Psoas muscle (tissue), 8 donors: ENCODE measurements around the gene NPLOC4. TPM values are rescaled to one million over a fixed set of nuclear protein-coding genes. Genes with fewer than 3 reads are reported as not detected.

Experiments used
- ATAC-seq, 4 donors: fragments of 200-7000 bp; cut with Tn5 transposase; one replicate each; pipeline ENCODE4 v1.9.1; 2020; ENCODE audit warnings: moderate library complexity in 3 of 4, mild to moderate bottlenecking in 2 of 4
- DNase-seq, 2 donors: peaks; one replicate each; pipeline ENCODE4 v3.0.0-alpha.2; 2020
- H3K27ac ChIP-seq: fragments of 200-600 bp; one replicate; pipeline ENCODE4 v1.8.0; 2022
- H3K27me3 ChIP-seq, 3 donors: fragments of 200-600 bp in 1 of 3; one replicate each; pipeline versions ENCODE4 v1.6.1 to v1.8.0; 2013 to 2022; ENCODE audit warnings: low read length in 2 of 3, mild to moderate bottlenecking in 2 of 3, moderate library complexity in 1 of 3; ENCODE audit not compliant: insufficient read depth in 3 of 3
- H3K36me3 ChIP-seq, 2 donors: fragments of 200-600 bp in 1 of 2; one replicate each; pipeline versions ENCODE4 v1.6.1 to v1.8.0; 2013 to 2022; ENCODE audit warnings: low read depth in 1 of 2, mild to moderate bottlenecking in 1 of 2, moderate library complexity in 1 of 2; ENCODE audit not compliant: insufficient read depth in 1 of 2
- H3K4me1 ChIP-seq: fragments of 200-600 bp; one replicate; pipeline ENCODE4 v1.8.0; 2022
- H3K4me3 ChIP-seq: fragments of 200-600 bp; one replicate; pipeline ENCODE4 v1.8.0; 2022; ENCODE audit warnings: mild to moderate bottlenecking
- H3K9me3 ChIP-seq: fragments of 200-600 bp; one replicate; pipeline ENCODE4 v1.8.0; 2022
- CTCF ChIP-seq: fragments of 200-600 bp; IDR thresholded peaks from one replicate; pipeline ENCODE4 v1.8.0; 2022; ENCODE audit warnings: antibody characterized with exemption
- WGBS, 3 donors: extraction: QIAGEN DNeasy Blood & Tissue Kit; methylation state at CpG; one replicate each; pipeline versions ENCODE4 v1.1.6 to v1.1.7; 2013; 5-methylcytosine and 5-hydroxymethylcytosine counted together
- intact Hi-C, 2 donors: fragments of 100-400 bp; cut with DNase I; formaldehyde crosslinking; loops; one replicate each; pipeline versions ENCODE4 v1.11.0 to v1.14.2; 2022
- polyA plus RNA-seq, 3 donors: library from polyadenylated mRNA; stranded (reverse); fragments of 200-250 nt; gene quantifications; one replicate each; pipeline ENCODE4 v1.2.3, GENCODE V29; 2013
- total RNA-seq, 4 donors: library from RNA; stranded (reverse); fragmentation: NEBNext Ultra II Directional in 2 of 4; extraction: Animal tissue kit (Norgen Biotek cat#: 25700) in 2 of 4; gene quantifications; one replicate each; pipeline versions ENCODE4 v1.2.1 to v1.2.4, GENCODE V29; 2021 to 2023
- donor health status: healthy with polysubstance abuse.
- donor health status: DM: no; HTN: no; CAD: no; lungs with moderate emphysema.
- donor health status: Bipolar disorder and iron deficiency.
- donor health status: healthy.
- donor health status: DM: yes; HTN: yes; CAD: no.
- donor health status: DM: no; HTN: no; CAD: no.
- donor health status: DM: no; HTN: no; CAD: no.
- donor health status: DM: yes; HTN: yes; CAD: no.

Gene NPLOC4
- total and polyA plus RNA-seq, 7 donors: 87.3 to 414 (median 204) TPM

GRCh38 chr17:81561494-81561885 lies 75.4 kb downstream of the NPLOC4 start:
- Histone ChIP-seq H3K27me3 (no peaks in the 10 kb centered on the region), H3K4me3 (no peak overlapping the region), H3K4me1 (peaks cover 18% of the 10 kb centered on the region), H3K36me3 (peaks cover 5 to 100% of the 10 kb centered on the region in 2 donors), H3K9me3 (no peaks in the 10 kb centered on the region), H3K27ac (no peak overlapping the region)
- DNase-seq: no peak
- TF ChIP-seq CTCF: no peak
- WGBS, 3 donors: 85 to 93% (median 87%) methylated on average over 4 of the region's 4 CpGs
- intact Hi-C loops: loop anchor here in 1 of 2 donors (10.0 kb wide), 1 partner anchor 63 kb away; no protein-coding TSS in a partner anchor
- ATAC-seq: no peak

GRCh38 chr17:81558941-81559806 lies 77.7 kb downstream of the NPLOC4 start:
- Histone ChIP-seq H3K4me3 (no peak overlapping the region), H3K27me3 (no peaks in the 10 kb centered on the region), H3K36me3 (peaks cover 5 to 80% of the 10 kb centered on the region in 2 donors), H3K27ac (no peak overlapping the region), H3K9me3 (no peaks in the 10 kb centered on the region), H3K4me1 (peaks cover 23% of the 10 kb centered on the region)
- no peak for TF ChIP-seq CTCF
- intact Hi-C loops: loop anchor here in 1 of 2 donors (5.0 kb wide), 1 partner anchor 38 kb away; no protein-coding TSS in a partner anchor
- DNase-seq (peak in 1 of 2 donors; percentile 27), ATAC-seq (no peak)
- 78 to 81% (median 79%) methylated on average over 25 to 27 of the region's 27 CpGs for WGBS, 3 donors

GRCh38 chr17:81558115-81558468 lies 78.8 kb downstream of the NPLOC4 start:
- WGBS, 3 donors: 76 to 88% (median 84%) methylated on average over 12 of the region's 12 CpGs
- H3K36me3 ChIP-seq: peaks cover 5 to 69% of the 10 kb centered on the region in 2 donors
- intact Hi-C loops: loop anchor here in 1 of 2 donors (5.0 kb wide), 1 partner anchor 39 kb away; no protein-coding TSS in a partner anchor
- no peak for TF ChIP-seq CTCF
- no peak overlapping the region for H3K4me3 ChIP-seq
- ATAC-seq (no peak), DNase-seq (no peak)
- H3K27ac ChIP-seq: peak overlapping the region; percentile 65
- H3K27me3 ChIP-seq: no peaks in the 10 kb centered on the region
- H3K4me1 ChIP-seq: peaks cover 34% of the 10 kb centered on the region
- H3K9me3 ChIP-seq: no peaks in the 10 kb centered on the region

GRCh38 chr17:81557276-81558114 lies 79.4 kb downstream of the NPLOC4 start:
- no peak for ATAC-seq
- Histone ChIP-seq H3K9me3 (no peaks in the 10 kb centered on the region), H3K4me3 (no peak overlapping the region), H3K36me3 (peaks cover 5 to 63% of the 10 kb centered on the region in 2 donors), H3K27me3 (no peaks in the 10 kb centered on the region), H3K27ac (peak overlapping the region; percentile 65), H3K4me1 (peaks cover 35% of the 10 kb centered on the region)
- intact Hi-C loops: loop anchor here in 1 of 2 donors (5.0 kb wide), 1 partner anchor 40 kb away; no protein-coding TSS in a partner anchor
- 61 to 77% (median 62%) methylated on average over 20 to 21 of the region's 21 CpGs for WGBS, 3 donors
- DNase-seq: no peak
- TF ChIP-seq CTCF: no peak
